Renal pelvis (tissue), 4 donors: ENCODE measurements around the gene ANO1. TPM values are rescaled to one million over a fixed set of nuclear protein-coding genes. Genes with fewer than 3 reads are reported as not detected.
"Not testable (repeated sequence)": the region's sequence is repeated elsewhere in the genome, so short reads cannot be mapped to it uniquely, and the experiment has no call there.

Experiments used
- DNase-seq: peaks from one replicate; pipeline ENCODE4 v3.0.0-alpha.2; 2013
- polyA plus RNA-seq, 3 donors: library from polyadenylated mRNA; unstranded; fragments of 120-200 nt; gene quantifications; one replicate each; pipeline ENCODE4 v1.2.1, GENCODE V29; 2013; ENCODE audit not compliant: insufficient read length in 3 of 3

ANO1 gene
- polyA plus RNA-seq, 3 donors = 13.1 to 16.8 (median 15.2) TPM

DNA sequence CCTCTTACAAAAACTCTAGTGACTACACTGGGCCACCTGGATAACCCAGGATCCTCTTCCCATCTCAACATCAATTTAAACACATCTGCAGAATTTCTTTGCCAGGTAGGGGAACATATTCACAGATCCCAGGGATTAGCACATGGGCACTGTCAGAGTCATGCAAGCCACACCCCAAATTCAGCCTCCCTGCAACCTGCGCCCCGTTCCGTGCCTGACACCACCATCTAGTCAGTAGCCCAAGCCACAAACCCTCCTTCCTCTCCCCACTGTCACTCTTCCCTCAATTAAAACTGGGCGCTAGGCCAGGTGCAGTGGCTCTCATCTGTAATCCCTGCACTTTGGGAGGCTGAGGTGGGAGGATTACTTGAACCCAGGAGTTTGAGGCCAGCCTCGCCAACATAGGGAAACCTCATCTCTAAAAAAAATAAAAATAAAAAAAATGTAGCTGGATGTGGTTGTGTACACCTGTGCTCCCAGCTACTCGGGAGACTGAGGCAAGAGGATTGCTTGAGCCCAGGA lies 131.3 kb downstream of the ANO1 start:
- DNase-seq = no peak

GRCh38 chr11:70210051-70210501 lies 132.0 kb downstream of the ANO1 start:
- DNase-seq = no peak

GRCh38 chr11:70210530-70210929 lies 132.4 kb downstream of the ANO1 start:
- no peak for DNase-seq

DNA sequence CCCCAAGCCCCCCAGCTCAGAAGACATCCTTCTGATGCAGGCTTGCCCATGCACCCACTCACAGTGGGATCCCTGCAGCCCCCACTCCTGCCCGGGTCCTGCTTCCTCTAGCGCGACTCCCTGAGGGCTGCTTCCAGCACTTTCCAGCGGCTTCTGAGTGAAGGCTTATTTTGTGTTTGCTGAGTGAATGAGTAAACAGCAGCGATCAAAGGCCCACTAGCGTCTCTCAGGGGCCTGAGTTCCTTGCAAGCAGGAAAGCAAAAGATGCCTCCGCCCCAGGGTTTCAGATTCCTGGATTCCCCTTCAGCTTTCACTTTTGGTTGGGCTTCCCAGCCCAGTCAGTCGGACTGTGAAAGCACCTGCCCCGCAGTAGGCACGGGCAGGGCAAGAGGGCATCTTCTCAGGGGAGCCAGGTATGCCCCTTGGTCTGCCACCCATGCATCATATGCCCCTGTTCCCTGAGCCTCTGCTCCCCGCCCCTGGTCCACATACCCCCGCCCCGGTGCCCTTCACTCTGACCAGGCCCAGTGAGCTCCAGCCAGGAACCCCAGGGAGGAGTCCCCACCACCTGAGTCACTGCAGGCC lies 134.2 kb downstream of the ANO1 start:
- no peak for DNase-seq

- DNase-seq = not testable (repeated sequence)
Observed at GRCh38 chr11:70217388-70217787, 139.3 kb downstream of the ANO1 start.

- DNase-seq = not testable (repeated sequence)
Observed at GRCh38 chr11:70218076-70218475, 140.0 kb downstream of the ANO1 start.

DNA sequence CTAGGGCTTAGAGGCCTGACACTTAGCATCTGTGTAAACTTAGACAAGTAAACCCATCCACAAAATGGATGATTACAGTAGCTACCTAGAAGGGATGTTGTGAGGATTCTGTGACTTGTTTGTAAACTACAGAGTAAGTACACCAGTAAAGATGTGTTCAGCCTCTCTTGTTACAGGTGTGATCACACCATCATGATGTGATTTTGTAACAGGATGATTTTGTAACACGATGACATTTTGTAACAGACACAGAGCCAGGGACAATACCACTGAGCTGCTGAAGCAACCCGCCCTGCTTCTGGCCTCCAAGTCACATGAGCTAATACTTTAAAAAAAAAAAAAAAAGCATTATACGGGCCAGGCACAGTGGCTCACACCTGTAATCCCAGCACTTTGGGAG lies 142.0 kb downstream of the ANO1 start:
- DNase-seq = no peak

DNA sequence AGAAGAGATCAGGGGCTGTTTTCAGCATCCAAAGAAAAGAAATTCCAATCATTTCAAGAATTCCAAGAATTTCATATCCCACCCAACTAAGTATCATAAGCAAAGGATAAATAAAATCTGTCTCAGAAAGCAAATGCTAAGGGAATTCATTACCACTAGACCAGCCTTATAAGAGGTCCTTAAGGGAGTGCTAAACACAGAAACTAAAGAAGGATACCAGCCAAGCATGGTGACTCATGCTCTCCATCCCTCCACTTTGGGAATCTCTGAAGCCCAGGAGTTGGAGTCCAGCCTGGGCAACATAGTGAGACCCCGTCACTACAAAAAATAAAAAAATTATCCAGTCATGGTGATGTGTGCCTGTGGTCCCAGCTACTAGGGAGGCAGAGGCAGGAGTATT lies 142.8 kb downstream of the ANO1 start:
- DNase-seq = no peak

DNA sequence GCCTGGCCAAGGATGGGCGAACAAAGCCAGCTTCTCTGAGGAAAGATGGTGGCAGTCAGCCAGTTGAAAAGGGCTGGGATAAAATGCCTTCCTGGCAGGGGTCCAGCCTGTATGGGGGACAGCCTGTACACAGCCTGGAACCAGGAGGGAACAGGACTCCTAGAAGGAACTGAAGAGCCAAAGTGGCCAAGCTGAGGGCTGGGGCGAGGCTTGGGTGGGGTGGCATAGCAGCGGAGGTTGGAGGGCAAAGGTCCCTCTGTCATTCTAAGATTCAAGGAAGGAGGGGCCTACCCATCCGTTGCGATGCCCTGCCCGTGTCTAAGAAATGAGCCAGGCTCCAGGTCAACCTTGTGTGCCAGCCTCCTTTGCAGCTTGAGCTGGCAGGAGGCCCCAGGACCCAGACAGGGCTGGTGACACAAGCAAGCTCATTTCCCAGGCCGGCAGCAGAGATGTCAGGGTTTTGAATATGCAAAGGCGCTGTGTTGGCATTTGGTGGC lies 147.6 kb downstream of the ANO1 start:
- DNase-seq = no peak

DNA sequence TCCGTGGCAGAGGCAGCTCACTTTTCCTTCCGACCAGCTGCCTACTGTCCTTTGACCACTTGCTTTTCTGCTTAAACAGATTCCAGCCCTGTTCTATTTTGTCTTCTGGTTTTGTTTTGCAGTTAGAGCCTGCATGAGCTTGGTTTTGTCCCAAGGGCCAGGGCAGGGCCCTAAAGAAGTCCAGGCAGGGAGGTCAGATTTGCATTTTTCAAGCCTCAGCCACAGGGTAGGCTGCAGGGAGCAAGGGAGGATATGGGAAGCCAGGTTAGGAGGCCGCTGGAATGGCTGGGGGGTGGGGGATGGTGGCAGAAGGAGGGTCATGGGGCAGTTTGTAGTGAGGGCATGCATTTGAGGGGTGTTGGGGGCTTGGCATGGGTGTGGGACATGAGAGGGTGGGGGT lies 148.1 kb downstream of the ANO1 start:
- DNase-seq = no peak

- no peak for DNase-seq
Observed at GRCh38 chr11:70226967-70227366, 148.8 kb downstream of the ANO1 start.

GRCh38 chr11:70229737-70230136 lies 151.6 kb downstream of the ANO1 start:
- no peak for DNase-seq

GRCh38 chr11:70230151-70230839 lies 152.2 kb downstream of the ANO1 start:
- no peak for DNase-seq

- DNase-seq = no peak
Observed at GRCh38 chr11:70230840-70231710, 153.0 kb downstream of the ANO1 start.

DNA sequence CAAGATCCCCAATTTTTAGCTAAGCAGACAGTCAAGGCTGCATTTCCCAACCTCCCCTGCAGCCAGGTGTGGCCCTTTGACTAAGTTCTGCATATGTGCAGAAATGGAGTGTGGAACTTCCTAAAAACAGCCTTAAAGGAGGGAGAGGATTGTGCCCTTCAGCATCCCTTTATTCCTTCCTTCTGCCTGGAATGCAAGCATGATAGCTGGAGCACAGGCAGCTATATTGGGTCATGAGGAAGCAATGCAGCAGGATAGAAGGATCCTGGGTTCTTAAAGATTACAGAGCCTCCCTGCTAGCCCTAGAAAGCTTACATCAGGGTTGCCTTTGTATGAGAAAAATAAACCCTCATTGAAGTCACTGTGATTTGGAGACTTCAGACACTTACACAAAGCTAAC lies 154.9 kb downstream of the ANO1 start:
- no peak for DNase-seq

GRCh38 chr11:70233511-70233934 lies 155.4 kb downstream of the ANO1 start:
- no peak for DNase-seq

DNA sequence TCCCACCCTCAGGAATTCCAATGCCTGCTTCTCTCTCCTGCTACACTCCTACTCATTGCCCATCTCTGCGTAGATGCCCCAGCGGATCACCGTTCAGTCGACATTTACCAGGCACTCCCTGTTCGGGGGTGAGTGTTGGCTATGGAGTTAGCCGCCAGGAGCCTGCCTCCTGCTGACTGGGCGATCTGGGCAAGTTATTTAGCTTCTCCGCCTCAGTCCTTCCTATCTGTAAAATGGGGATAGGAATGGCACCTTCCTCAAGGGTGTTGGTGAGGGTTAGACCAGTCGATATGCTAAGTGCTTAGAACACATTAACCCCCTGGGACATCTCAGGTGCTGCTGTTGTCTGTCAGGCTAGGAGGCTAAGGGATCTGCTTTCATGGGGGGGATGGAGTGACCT lies 155.8 kb downstream of the ANO1 start:
- DNase-seq = no peak

Other genes starting within 250 kb of the ANO1 start
- gene FADD, start 125.0 kb downstream of the ANO1 start, polyA plus RNA-seq = 10 to 100 TPM; 18.7 to 23.3 (median 19.5) TPM
- gene PPFIA1, start 192.4 kb downstream of the ANO1 start, polyA plus RNA-seq = 10 to 100 TPM; 46.3 to 60.2 (median 55.9) TPM